HG03521 (cell line): ENCODE measurements around the gene RCSD1.

Experiments used
- ATAC-seq: cut with Tn5 transposase; IDR thresholded peaks from one replicate; pipeline ENCODE4 v1.9.1; 2021; ENCODE audit warnings: mild to moderate bottlenecking, moderate library complexity; ENCODE audit not compliant: unreplicated experiment

The RCSD1 gene

GRCh38 chr1:167640051-167640450 lies 10.0 kb downstream of the RCSD1 start:
- no peak for ATAC-seq

GRCh38 chr1:167641786-167642500 lies 11.9 kb downstream of the RCSD1 start:
- ATAC-seq = no peak

- no peak for ATAC-seq
Measured at GRCh38 chr1:167642501-167642826, 12.4 kb downstream of the RCSD1 start.

- no peak for ATAC-seq
Measured at GRCh38 chr1:167643441-167643840, 13.4 kb downstream of the RCSD1 start.

- no peak for ATAC-seq
Measured at GRCh38 chr1:167644551-167644950, 14.5 kb downstream of the RCSD1 start.

GRCh38 chr1:167645140-167645541 lies 15.1 kb downstream of the RCSD1 start:
- no peak for ATAC-seq

- no peak for ATAC-seq
Measured at GRCh38 chr1:167645625-167646414, 15.8 kb downstream of the RCSD1 start.

GRCh38 chr1:167648252-167648849 lies 18.3 kb downstream of the RCSD1 start:
- no peak for ATAC-seq

- no peak for ATAC-seq
Measured at GRCh38 chr1:167648978-167649744, 19.1 kb downstream of the RCSD1 start.

GRCh38 chr1:167650269-167651160 lies 20.5 kb downstream of the RCSD1 start:
- ATAC-seq = peak; percentile 66

GRCh38 chr1:167651161-167651693 lies 21.2 kb downstream of the RCSD1 start:
- ATAC-seq = no peak

GRCh38 chr1:167654975-167655575 lies 25.0 kb downstream of the RCSD1 start:
- ATAC-seq = no peak

GRCh38 chr1:167656657-167657056 lies 26.6 kb downstream of the RCSD1 start:
- ATAC-seq = no peak

GRCh38 chr1:167658574-167659328 lies 28.7 kb downstream of the RCSD1 start:
- no peak for ATAC-seq

GRCh38 chr1:167659450-167659849 lies 29.4 kb downstream of the RCSD1 start:
- ATAC-seq = no peak

GRCh38 chr1:167659881-167660280 lies 29.8 kb downstream of the RCSD1 start:
- no peak for ATAC-seq

GRCh38 chr1:167661527-167662426 lies 31.7 kb downstream of the RCSD1 start:
- ATAC-seq = no peak
